ENCODE measurements around the gene EEF1AKMT3. TPM values are rescaled to one million over a fixed set of nuclear protein-coding genes. Genes with fewer than 3 reads are reported as not detected.
A peak's percentile ranks its signal among the peaks of the same experiment; 100 is the strongest.
"Not testable (repeated sequence)": the region's sequence is repeated elsewhere in the genome, so short reads cannot be mapped to it uniquely, and the experiment has no call there.

EEF1AKMT3 gene
- total and polyA plus RNA-seq, 2 experiments from 2014 or later: 12.4 to 15.7 TPM

DNA sequence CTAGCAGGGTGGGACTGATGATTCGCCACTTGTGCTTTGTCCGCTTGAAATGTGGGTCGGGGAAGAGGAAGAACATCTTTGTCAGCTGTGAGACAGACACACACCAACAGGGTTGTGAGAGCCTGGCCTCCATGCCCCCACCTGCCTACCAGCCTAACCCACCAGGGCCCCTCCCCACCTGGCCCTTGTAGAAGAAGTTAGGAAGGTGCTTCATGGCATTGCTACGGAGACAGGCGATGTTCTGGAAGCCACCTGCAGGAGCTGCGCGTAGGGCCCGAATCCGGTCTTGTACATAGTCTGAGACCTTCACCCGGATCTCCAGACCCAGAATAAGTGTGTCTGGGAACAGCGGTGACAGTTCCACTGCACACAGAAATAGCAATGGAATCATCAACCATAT, 2.8 kb upstream of the EEF1AKMT3 start:
- peaks cover 31% of the 10 kb centered on the region for H3K79me2 ChIP-seq (ENCODE audit: insufficient read depth)
- peaks cover 12% of the 10 kb centered on the region for H3K4me1 ChIP-seq (ENCODE audit: insufficient read depth)
- no peaks in the 10 kb centered on the region for H3K9me2 ChIP-seq (ENCODE audit: insufficient read depth)
- no peak overlapping the region for H3K4me2 ChIP-seq (ENCODE audit: unreplicated experiment)
- H3K4me3 ChIP-seq: no peak overlapping the region
- in situ Hi-C loops (cut with MboI): no loop called here
- no peak for DNase-seq
- peaks cover 4% of the 10 kb centered on the region; the same call in 1 of the 2 replicates for H3F3A ChIP-seq (ENCODE audit: insufficient read depth)
- no peak overlapping the region for H3K9ac ChIP-seq
- TF ChIP-seq EZH2phosphoT487 (IDR thresholded peaks at IDR 0.05; ENCODE audit: insufficient read depth, low read depth): no peak
- TF ChIP-seq EZH2 (IDR thresholded peaks at IDR 0.05; ENCODE audit: insufficient read depth, poor library complexity, severe bottlenecking): no peak
- WGBS, 2 experiments (ENCODE audit: low coverage in 1 of 2, low lambda C conversion rate in 2 of 2, missing lambda C conversion rate in 2 of 2): 94 to 96% methylated on average over 11 of the region's 11 CpGs
- H4K20me1 ChIP-seq (ENCODE audit: insufficient read depth): no peaks in the 10 kb centered on the region
- H3K27ac ChIP-seq: no peak overlapping the region
- H3K27me3 ChIP-seq (replicated peaks; ENCODE audit: insufficient read depth): peaks cover 14% of the 10 kb centered on the region
- no peaks in the 10 kb centered on the region for H3K36me3 ChIP-seq (ENCODE audit: low read depth)
- H2AFZ ChIP-seq: no peak overlapping the region
- H3K9me3 ChIP-seq (ENCODE audit: low read depth): no peaks in the 10 kb centered on the region

DNA sequence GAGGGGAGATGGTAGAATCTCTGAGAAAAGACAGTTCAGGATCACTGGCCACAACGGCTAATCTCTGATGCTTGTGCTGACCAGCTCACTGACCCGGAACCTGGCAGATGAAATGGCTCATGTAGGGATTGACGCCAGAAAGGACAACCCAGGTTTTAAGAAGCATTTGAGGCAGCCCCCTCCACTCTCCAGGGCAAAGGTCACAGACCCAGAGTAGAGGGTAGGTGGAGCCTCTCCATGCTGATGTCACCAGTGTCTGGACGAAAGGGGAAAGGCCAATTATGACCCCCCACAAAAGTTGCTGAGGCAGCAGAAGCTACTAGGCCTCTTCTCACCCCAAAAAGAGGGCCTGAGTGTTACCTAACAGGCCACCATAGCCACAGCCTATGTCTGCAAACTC, 1.7 kb upstream of the EEF1AKMT3 start:
- DNase-seq: no peak
- Histone ChIP-seq H3K4me3 (peak overlapping the region; percentile 99), H3K9ac (peak overlapping the region; percentile 98), H3K79me2 (ENCODE audit: insufficient read depth) (peaks cover 31% of the 10 kb centered on the region), H3K27ac (peak overlapping the region; percentile 99), H2AFZ (no peak overlapping the region), H4K20me1 (ENCODE audit: insufficient read depth) (no peaks in the 10 kb centered on the region), H3K9me2 (ENCODE audit: insufficient read depth) (no peaks in the 10 kb centered on the region), H3K36me3 (ENCODE audit: low read depth) (no peaks in the 10 kb centered on the region), H3K4me2 (ENCODE audit: unreplicated experiment) (peak overlapping the region; percentile 99), H3K4me1 (ENCODE audit: insufficient read depth) (peaks cover 12% of the 10 kb centered on the region), H3K9me3 (ENCODE audit: low read depth) (no peaks in the 10 kb centered on the region), H3F3A (ENCODE audit: insufficient read depth) (peaks cover 4% of the 10 kb centered on the region; the same call in 1 of the 2 replicates), H3K27me3 (replicated peaks; ENCODE audit: insufficient read depth) (peaks cover 4% of the 10 kb centered on the region)
- no peak for TF ChIP-seq EZH2phosphoT487 (IDR thresholded peaks at IDR 0.05; ENCODE audit: insufficient read depth, low read depth)
- TF ChIP-seq EZH2 (IDR thresholded peaks at IDR 0.05; ENCODE audit: insufficient read depth, poor library complexity, severe bottlenecking): no peak
- WGBS, 2 experiments (ENCODE audit: low coverage in 1 of 2, low lambda C conversion rate in 2 of 2, missing lambda C conversion rate in 2 of 2): 88 to 92% methylated on average over 4 of the region's 4 CpGs
- in situ Hi-C loops (cut with MboI): no loop called here

DNA sequence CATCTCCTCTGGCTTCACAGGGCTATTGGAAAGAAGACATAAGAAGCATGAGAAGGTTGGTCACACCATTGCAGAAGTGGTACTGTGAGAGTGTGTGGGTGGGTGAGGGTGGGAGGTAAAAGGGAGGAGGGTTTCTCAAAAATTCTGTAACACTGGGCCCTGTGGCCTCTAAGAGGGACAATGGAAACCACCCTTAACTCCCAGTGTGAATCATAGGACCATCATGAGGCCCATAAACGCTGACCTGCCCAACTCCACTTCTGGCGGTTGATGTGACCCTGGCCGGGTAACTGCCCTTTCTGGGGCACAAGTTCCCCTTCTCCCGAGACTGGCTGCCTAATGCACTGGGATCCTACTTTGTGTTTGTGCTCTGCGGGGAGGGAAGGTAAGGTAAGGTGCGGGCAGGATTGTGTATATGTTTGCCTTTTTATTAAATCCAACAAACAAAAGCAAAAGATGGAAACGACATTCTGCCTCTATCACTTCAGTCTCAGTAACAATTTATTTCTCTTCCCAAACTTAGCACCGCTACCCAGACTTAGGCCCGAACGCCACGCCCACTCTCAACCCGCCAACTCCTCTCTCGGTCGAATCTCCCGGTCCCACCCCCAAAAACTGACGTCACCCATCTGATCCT, 1.1 kb upstream of the EEF1AKMT3 start:
- Histone ChIP-seq H3F3A (ENCODE audit: insufficient read depth) (peaks cover 1% of the 10 kb centered on the region; the same call in 1 of the 2 replicates), H3K27ac (peak overlapping the region; percentile 99), H3K9me3 (ENCODE audit: low read depth) (no peaks in the 10 kb centered on the region), H3K9me2 (ENCODE audit: insufficient read depth) (no peaks in the 10 kb centered on the region), H3K4me3 (peak overlapping the region; percentile 99), H3K4me1 (ENCODE audit: insufficient read depth) (peaks cover 12% of the 10 kb centered on the region), H3K27me3 (replicated peaks; ENCODE audit: insufficient read depth) (no peaks in the 10 kb centered on the region), H2AFZ (peak overlapping the region; percentile 98), H4K20me1 (ENCODE audit: insufficient read depth) (no peaks in the 10 kb centered on the region), H3K79me2 (ENCODE audit: insufficient read depth) (peaks cover 31% of the 10 kb centered on the region), H3K9ac (peak overlapping the region; percentile 98), H3K36me3 (ENCODE audit: low read depth) (no peaks in the 10 kb centered on the region), H3K4me2 (ENCODE audit: unreplicated experiment) (peak overlapping the region; percentile 99)
- DNase-seq: peak; percentile 95
- 0 to 2% methylated on average over 16 of the region's 16 CpGs for WGBS, 2 experiments (ENCODE audit: low coverage in 1 of 2, low lambda C conversion rate in 2 of 2, missing lambda C conversion rate in 2 of 2)
- in situ Hi-C loops (cut with MboI): no loop called here
- TF ChIP-seq EZH2 (IDR thresholded peaks at IDR 0.05; ENCODE audit: insufficient read depth, poor library complexity, severe bottlenecking) (no peak), EZH2phosphoT487 (IDR thresholded peaks at IDR 0.05; ENCODE audit: insufficient read depth, low read depth) (no peak)

DNA sequence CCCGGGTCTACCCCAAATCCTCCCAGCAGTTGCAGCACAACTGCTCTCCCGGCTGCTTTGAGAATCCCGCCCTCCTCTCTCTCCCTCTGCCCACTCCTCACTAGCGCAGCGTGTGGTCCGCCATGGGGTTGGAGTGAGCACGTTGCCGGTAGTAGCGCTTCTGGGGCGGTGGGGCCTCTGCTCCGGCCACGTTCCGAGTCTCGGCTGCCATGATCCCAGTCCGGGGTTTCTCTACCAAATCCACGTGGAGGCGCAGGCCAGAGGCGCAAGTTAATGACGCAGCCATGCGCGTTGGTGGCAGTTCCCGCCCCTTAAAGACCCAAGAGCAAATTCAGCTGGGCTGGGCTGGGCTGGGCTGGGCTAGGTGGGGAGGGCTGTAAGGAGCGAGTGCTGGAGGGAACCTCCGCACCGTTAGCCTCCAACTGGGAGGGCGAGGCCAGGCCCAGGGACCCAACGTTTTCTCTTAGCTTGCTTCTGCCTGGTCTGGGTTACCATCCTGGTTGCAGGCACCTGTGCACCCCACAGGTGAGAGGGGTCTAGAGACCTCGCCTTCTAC, 463 bp upstream of the EEF1AKMT3 start, which contains the start of gene METTL1:
Gene METTL1 (minus strand): TSS at position 233 of the 556 bp plus-strand sequence. CDS start 22 bp downstream, at position 211.
- H3K4me3 ChIP-seq: peak within 1 kb of the TSS; percentile 99
- peak within 1 kb of the TSS; percentile 98 for H2AFZ ChIP-seq
- no peaks in the 10 kb centered on the region for H4K20me1 ChIP-seq (ENCODE audit: insufficient read depth)
- H3F3A ChIP-seq (ENCODE audit: insufficient read depth): no peaks in the 10 kb centered on the region
- WGBS, 2 experiments (ENCODE audit: low coverage in 1 of 2, low lambda C conversion rate in 2 of 2, missing lambda C conversion rate in 2 of 2): 2% methylated on average over 27 to 28 of the region's 28 CpGs
- no peaks in the 10 kb centered on the region for H3K27me3 ChIP-seq (replicated peaks; ENCODE audit: insufficient read depth)
- H3K79me2 ChIP-seq (ENCODE audit: insufficient read depth): peaks cover 31% of the 10 kb centered on the region
- in situ Hi-C loops (cut with MboI): no loop called here
- peak within 1 kb of the TSS; percentile 99 for H3K4me2 ChIP-seq (ENCODE audit: unreplicated experiment)
- TF ChIP-seq EZH2 (IDR thresholded peaks at IDR 0.05; ENCODE audit: insufficient read depth, poor library complexity, severe bottlenecking) (no peak), EZH2phosphoT487 (IDR thresholded peaks at IDR 0.05; ENCODE audit: insufficient read depth, low read depth) (no peak)
- no peaks in the 10 kb centered on the region for H3K9me2 ChIP-seq (ENCODE audit: insufficient read depth)
- H3K9ac ChIP-seq: peak within 1 kb of the TSS; percentile 98
- H3K9me3 ChIP-seq (ENCODE audit: low read depth): no peaks in the 10 kb centered on the region
- peak; percentile 98 for DNase-seq
- H3K27ac ChIP-seq: peak within 1 kb of the TSS; percentile 99
- H3K36me3 ChIP-seq (ENCODE audit: low read depth): no peaks in the 10 kb centered on the region
- peaks cover 9% of the 10 kb centered on the region for H3K4me1 ChIP-seq (ENCODE audit: insufficient read depth)

DNA sequence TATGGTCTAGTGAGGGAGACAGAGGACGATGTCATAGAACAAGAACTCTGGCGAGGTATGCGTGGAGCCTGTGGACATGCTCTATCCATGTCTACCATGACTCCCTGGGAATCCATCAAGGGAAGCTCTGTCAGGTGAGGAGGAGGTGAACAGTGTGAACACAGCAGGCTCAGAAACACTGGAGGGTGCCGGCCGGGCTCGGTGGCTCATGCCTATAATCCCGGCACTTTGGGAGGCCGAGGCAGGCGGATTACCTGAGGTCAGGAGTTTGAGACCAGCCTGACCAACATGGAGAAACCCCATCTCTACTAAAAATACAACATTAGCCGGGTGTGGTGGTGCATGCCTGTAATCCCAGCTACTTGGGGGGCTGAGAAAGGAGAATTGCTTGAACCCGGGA, 2.2 kb downstream of the EEF1AKMT3 start:
- H3K4me2 ChIP-seq (ENCODE audit: unreplicated experiment); H3K9ac ChIP-seq; H3K27me3 ChIP-seq (replicated peaks; ENCODE audit: insufficient read depth); H3F3A ChIP-seq (ENCODE audit: insufficient read depth); H3K9me3 ChIP-seq (ENCODE audit: low read depth); H3K36me3 ChIP-seq (ENCODE audit: low read depth); H3K4me3 ChIP-seq; in situ Hi-C loops (cut with MboI); H3K9me2 ChIP-seq (ENCODE audit: insufficient read depth); DNase-seq; H3K4me1 ChIP-seq (ENCODE audit: insufficient read depth); H4K20me1 ChIP-seq (ENCODE audit: insufficient read depth); H2AFZ ChIP-seq; H3K27ac ChIP-seq: not testable (repeated sequence)
- H3K79me2 ChIP-seq (ENCODE audit: insufficient read depth): peaks cover 31% of the 10 kb centered on the region
- 78 to 79% methylated on average over 11 of the region's 11 CpGs for WGBS, 2 experiments (ENCODE audit: low coverage in 1 of 2, low lambda C conversion rate in 2 of 2, missing lambda C conversion rate in 2 of 2)
